Caco-2 (cell line): ENCODE data around the gene EYA3. TPM values are rescaled to one million over a fixed set of nuclear protein-coding genes. Genes with fewer than 3 reads are reported as not detected.

Experiments
- BruUV-seq: library from RNA; stranded (reverse); fragments of 400-500 nt; replicated peaks from 2 replicates; lab custom pipeline; 2021; lab: Mats Ljungman, UMichigan
- CTCF ChIA-PET: fragments of 300-600 bp; sonication (Branson Sonifier 250); formaldehyde crosslinking; loops from one replicate; lab custom pipeline; 2022; ENCODE audit warnings: antibody characterized with exemption; lab: Charles Lee
- POLR2A ChIA-PET: fragments of 300-600 bp; sonication (Branson Sonifier 250); formaldehyde crosslinking; loops from one replicate; lab custom pipeline; 2022; ENCODE audit warnings: antibody characterized with exemption; lab: Charles Lee
- DNase-seq, 2 experiments: peaks; one replicate each; pipeline versions ENCODE4 v3.0.0 to v3.0.0-alpha.2; 2020 to 2022
- H3K27me3 ChIP-seq: replicated peaks from 2 replicates; pipeline ENCODE4 v1.6.0; 2011; ENCODE audit warnings: low read length; ENCODE audit not compliant: control insufficient read depth, insufficient read depth
- H3K36me3 ChIP-seq: 2 replicates; pipeline ENCODE4 v1.5.1; 2011; ENCODE audit warnings: low read length; ENCODE audit not compliant: control insufficient read depth, insufficient read depth
- H3K4me1 ChIP-seq: fragments of 250-450 bp; sonication (Bioruptor Pico); 2 replicates; pipeline ENCODE4 v1.5.1; 2020; ENCODE audit warnings: mild to moderate bottlenecking
- H3K4me3 ChIP-seq: 2 replicates; pipeline ENCODE4 v1.5.1; 2011; ENCODE audit warnings: low read depth, mild to moderate bottlenecking, control low read depth, low read length
- H3K9me3 ChIP-seq: fragments of 250-450 bp; sonication (Bioruptor Pico); 2 replicates; pipeline ENCODE4 v1.5.1; 2020; ENCODE audit warnings: mild to moderate bottlenecking, moderate library complexity
- H3K27ac Mint-ChIP-seq: one replicate; pipeline ENCODE4 v1.8.0; 2022; ENCODE audit warnings: mixed read lengths; ENCODE audit not compliant: unreplicated experiment
- H3K27me3 Mint-ChIP-seq: one replicate; pipeline ENCODE4 v1.8.0; 2022; ENCODE audit warnings: mixed read lengths; ENCODE audit not compliant: insufficient read depth, unreplicated experiment
- H3K36me3 Mint-ChIP-seq: one replicate; pipeline ENCODE4 v1.8.0; 2022; ENCODE audit warnings: mild to moderate bottlenecking, mixed read lengths; ENCODE audit not compliant: insufficient read depth, unreplicated experiment
- H3K4me1 Mint-ChIP-seq: one replicate; pipeline ENCODE4 v1.8.0; 2022; ENCODE audit warnings: low read depth, mixed read lengths; ENCODE audit not compliant: unreplicated experiment
- H3K4me3 Mint-ChIP-seq: one replicate; pipeline ENCODE4 v1.8.0; 2022; ENCODE audit warnings: mild to moderate bottlenecking, moderate library complexity, mixed read lengths; ENCODE audit not compliant: unreplicated experiment
- H3K9me3 Mint-ChIP-seq: one replicate; pipeline ENCODE4 v1.8.0; 2022; ENCODE audit warnings: mixed read lengths; ENCODE audit not compliant: unreplicated experiment
- CTCF ChIP-seq, 2 experiments: fragments of 200-600 bp in 1 of 2; IDR thresholded peaks; 1 replicate in 1 of 2; 2 replicates in 1 of 2; pipeline versions ENCODE4 v1.5.1 to v1.8.0; 2011 to 2022; ENCODE audit warnings: antibody characterized with exemption in 1 of 2, control low read depth in 1 of 2, inconsistent platforms in 1 of 2, low read depth in 1 of 2, low read length in 1 of 2, mild to moderate bottlenecking in 1 of 2, moderate library complexity in 1 of 2; ENCODE audit not compliant: insufficient read depth in 1 of 2, severe bottlenecking in 1 of 2, unreplicated experiment in 1 of 2
- intact Hi-C: fragments of 100-400 bp; cut with micrococcal nuclease; formaldehyde crosslinking; loops from one replicate; pipeline ENCODE4 v1.10.0; 2022; ENCODE audit not compliant: unreplicated experiment
- total RNA-seq: library from RNA; stranded (reverse); gene quantifications from 2 replicates; pipeline ENCODE4 v1.2.3, GENCODE V29; 2022

The EYA3 gene
- total RNA-seq, 1 experiment from 2014 or later = 9.9 TPM

DNA sequence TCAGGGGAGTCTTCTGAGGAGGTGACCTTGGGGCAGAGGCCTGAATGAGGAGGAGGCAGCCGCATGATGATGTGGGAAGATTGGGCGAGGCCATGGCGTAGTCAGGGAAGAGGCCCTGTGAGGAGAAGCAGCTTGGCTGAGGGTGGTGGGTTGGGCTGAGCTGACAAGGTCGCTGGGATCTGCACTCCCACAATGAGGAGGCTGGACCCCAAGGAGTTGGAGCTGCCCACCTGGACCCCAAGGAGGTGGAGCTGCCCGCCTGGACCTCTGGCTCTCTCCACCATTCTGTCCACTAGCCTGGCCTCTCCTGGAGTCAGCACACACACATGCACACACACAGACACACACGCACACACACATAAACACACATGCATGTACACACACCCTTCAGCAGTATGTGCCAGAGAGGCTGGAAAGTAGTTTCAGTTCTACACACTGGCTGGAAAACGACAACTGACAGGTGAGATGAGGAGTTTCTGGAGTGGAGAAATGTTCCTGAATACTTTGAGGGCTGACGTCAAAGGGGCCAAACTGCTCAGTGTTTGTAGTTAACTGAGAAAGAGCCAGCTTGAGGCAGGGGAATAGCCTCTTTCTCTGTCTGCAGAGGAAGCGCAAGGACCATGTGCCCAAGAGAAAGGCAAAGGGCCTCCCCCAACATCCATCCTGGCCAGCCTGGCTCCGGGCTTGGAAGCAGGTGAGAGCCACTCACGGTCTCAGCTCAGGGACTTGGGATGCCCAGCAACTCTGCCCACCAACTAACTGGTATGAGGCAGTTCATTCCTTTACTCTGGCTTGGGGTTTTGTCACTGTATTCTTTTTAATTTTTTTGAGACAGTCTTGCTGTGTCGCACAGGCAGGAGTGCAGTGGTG is 146.5 kb downstream of the EYA3 start:
- ChIA-PET CTCF (no interaction called here), POLR2A (no interaction called here)
- peak overlapping the region; percentile 48 for H3K27ac Mint-ChIP-seq

GRCh38 chr1:27940870-27941560 is 147.4 kb downstream of the EYA3 start:
- H3K4me3 Mint-ChIP-seq = peak overlapping the region; percentile 29
- Histone ChIP-seq H3K9me3 (no peaks in the 10 kb centered on the region), H3K36me3 (no peaks in the 10 kb centered on the region), H3K27me3 (no peaks in the 10 kb centered on the region), H3K4me1 (peaks cover 9% of the 10 kb centered on the region), H3K4me3 (no peak overlapping the region)
- peaks cover under 1% of the 10 kb centered on the region for H3K36me3 Mint-ChIP-seq
- no TSS peak for BruUV-seq
- POLR2A ChIA-PET = no interaction called here
- DNase-seq = no peak
- H3K27me3 Mint-ChIP-seq = no peaks in the 10 kb centered on the region
- intact Hi-C loops = loop anchor here (5.0 kb wide), 1 partner anchor 36 kb away; no protein-coding TSS in a partner anchor
- no peak for TF ChIP-seq CTCF (IDR thresholded peaks at IDR 0.05; ENCODE audit: insufficient read depth in 1 of 2, low read depth in 1 of 2, low read length in 1 of 2, severe bottlenecking in 1 of 2, unreplicated experiment in 1 of 2)
- peak overlapping the region; percentile 48 for H3K27ac Mint-ChIP-seq
- H3K4me1 Mint-ChIP-seq = peaks cover 6% of the 10 kb centered on the region
- CTCF ChIA-PET = no interaction called here
- no peaks in the 10 kb centered on the region for H3K9me3 Mint-ChIP-seq

More for the DNA sequence above, 146.5 kb downstream of the EYA3 start:
- no peak for TF ChIP-seq CTCF (IDR thresholded peaks at IDR 0.05; ENCODE audit: insufficient read depth in 1 of 2, low read depth in 1 of 2, low read length in 1 of 2, severe bottlenecking in 1 of 2, unreplicated experiment in 1 of 2)
- no peak for DNase-seq
- H3K4me3 Mint-ChIP-seq = peak overlapping the region; percentile 29
- no peaks in the 10 kb centered on the region for H3K9me3 Mint-ChIP-seq
- no peaks in the 10 kb centered on the region for H3K36me3 ChIP-seq
- no peaks in the 10 kb centered on the region for H3K27me3 Mint-ChIP-seq
- H3K27me3 ChIP-seq = no peaks in the 10 kb centered on the region
- intact Hi-C loops = loop anchor here (5.0 kb wide), 1 partner anchor 35 kb away; no protein-coding TSS in a partner anchor
- H3K4me1 ChIP-seq = peaks cover 9% of the 10 kb centered on the region
- no TSS peak for BruUV-seq
- no peak overlapping the region for H3K4me3 ChIP-seq
- H3K36me3 Mint-ChIP-seq = no peaks in the 10 kb centered on the region
- no peaks in the 10 kb centered on the region for H3K9me3 ChIP-seq
- peaks cover 6% of the 10 kb centered on the region for H3K4me1 Mint-ChIP-seq

DNA sequence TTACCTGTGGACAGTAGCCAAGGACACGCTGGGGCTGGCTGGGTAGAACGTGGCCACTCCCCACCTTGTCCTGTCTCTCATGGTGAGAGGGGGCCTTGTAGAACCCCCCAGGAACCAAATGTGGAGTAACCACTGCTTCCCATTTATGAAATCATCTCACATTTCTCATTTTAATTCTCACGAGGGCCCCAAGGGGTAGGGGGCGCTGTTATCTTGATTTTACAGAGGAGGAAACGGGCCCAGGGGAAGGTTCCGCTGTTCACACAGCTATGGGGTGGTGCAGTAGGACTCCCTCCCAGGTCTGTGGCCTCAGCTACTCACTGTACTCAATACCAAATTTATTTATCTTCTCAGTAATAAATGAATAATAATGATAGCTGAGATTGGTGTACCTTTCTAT is 148.1 kb downstream of the EYA3 start:
- Mint-ChIP-seq H3K27me3 (no peaks in the 10 kb centered on the region), H3K27ac (no peak overlapping the region), H3K36me3 (peaks cover 7% of the 10 kb centered on the region)

More for the DNA sequence above, 148.1 kb downstream of the EYA3 start:
- no peaks in the 10 kb centered on the region for H3K27me3 ChIP-seq
- BruUV-seq = no TSS peak
- POLR2A ChIA-PET = no interaction called here
- DNase-seq = peak in 1 of 2 experiments; percentile 37
- H3K9me3 ChIP-seq = no peaks in the 10 kb centered on the region
- no peaks in the 10 kb centered on the region for H3K36me3 ChIP-seq
- TF ChIP-seq CTCF (IDR thresholded peaks at IDR 0.05; ENCODE audit: insufficient read depth in 1 of 2, low read depth in 1 of 2, low read length in 1 of 2, severe bottlenecking in 1 of 2, unreplicated experiment in 1 of 2) = peak in 1 of 2 experiments; percentile 16
- intact Hi-C loops = loop anchor here (5.0 kb wide), 1 partner anchor 37 kb away; no protein-coding TSS in a partner anchor
- Mint-ChIP-seq H3K4me3 (no peak overlapping the region), H3K9me3 (no peaks in the 10 kb centered on the region), H3K4me1 (peaks cover 13% of the 10 kb centered on the region)
- peaks cover 9% of the 10 kb centered on the region for H3K4me1 ChIP-seq
- no peak overlapping the region for H3K4me3 ChIP-seq
- CTCF ChIA-PET = no interaction called here
